ENCODE results near the gene SART1. TPM values are rescaled to one million over a fixed set of nuclear protein-coding genes. Genes with fewer than 3 reads are reported as not detected.
A peak's percentile ranks its signal among the peaks of the same experiment; 100 is the strongest.

Gene SART1
- total and polyA plus RNA-seq, 12 donors = 16.9 to 351 (median 31.6) TPM

DNA sequence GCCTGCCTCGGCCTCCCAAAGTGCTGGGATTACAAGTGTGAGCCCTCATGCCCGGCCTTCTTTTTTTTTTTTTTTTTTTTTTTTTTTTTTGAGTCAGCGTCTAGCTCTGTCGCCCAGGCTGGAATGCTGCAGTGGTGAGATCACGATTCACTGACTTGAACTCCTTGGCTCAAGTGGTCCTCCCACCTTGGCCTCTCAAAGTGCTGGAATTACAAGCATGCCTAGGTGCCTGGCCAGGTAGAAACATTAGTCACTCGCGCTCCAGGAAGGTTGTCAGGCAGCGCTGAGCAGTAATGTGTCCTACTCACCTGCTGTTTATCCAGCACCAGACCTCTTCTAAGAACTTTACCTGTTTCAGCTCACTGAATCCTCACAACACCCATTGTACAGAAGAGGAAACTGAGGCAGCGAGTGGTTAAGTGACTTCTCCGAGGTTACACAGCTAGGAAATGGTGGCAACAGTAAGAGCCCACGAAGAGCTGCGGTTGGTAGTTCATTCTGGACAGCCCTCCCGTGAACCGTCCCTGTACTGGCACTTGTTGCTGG lies 49.8 kb downstream of the SART1 start:
- H3K9me3 ChIP-seq (replicated peaks in 1 of 3) = no peaks in the 10 kb centered on the region
- H3K4me3 ChIP-seq = no peak overlapping the region
- peaks cover 11% of the 10 kb centered on the region for H3K27me3 ChIP-seq
- H3K4me1 ChIP-seq (replicated peaks in 1 of 2) = peaks cover 0 to 20% of the 10 kb centered on the region in 2 donors
- DNase-seq = peak in 2 of 7 donors; percentile 47 to 50
- intact Hi-C loops (cut with DNase I) = no loop called here
- 41 to 50% (median 44%) methylated on average over 9 to 14 of the region's 14 CpGs for WGBS, 4 donors
- H3K27ac ChIP-seq = no peak overlapping the region
- TF ChIP-seq POLR2A (IDR thresholded peaks at IDR 0.05) = no peak
- TF ChIP-seq, protein P1, sequence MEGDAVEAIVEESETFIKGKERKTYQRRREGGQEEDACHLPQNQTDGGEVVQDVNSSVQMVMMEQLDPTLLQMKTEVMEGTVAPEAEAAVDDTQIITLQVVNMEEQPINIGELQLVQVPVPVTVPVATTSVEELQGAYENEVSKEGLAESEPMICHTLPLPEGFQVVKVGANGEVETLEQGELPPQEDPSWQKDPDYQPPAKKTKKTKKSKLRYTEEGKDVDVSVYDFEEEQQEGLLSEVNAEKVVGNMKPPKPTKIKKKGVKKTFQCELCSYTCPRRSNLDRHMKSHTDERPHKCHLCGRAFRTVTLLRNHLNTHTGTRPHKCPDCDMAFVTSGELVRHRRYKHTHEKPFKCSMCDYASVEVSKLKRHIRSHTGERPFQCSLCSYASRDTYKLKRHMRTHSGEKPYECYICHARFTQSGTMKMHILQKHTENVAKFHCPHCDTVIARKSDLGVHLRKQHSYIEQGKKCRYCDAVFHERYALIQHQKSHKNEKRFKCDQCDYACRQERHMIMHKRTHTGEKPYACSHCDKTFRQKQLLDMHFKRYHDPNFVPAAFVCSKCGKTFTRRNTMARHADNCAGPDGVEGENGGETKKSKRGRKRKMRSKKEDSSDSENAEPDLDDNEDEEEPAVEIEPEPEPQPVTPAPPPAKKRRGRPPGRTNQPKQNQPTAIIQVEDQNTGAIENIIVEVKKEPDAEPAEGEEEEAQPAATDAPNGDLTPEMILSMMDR (IDR thresholded peaks at IDR 0.05) = no peak
- H3K36me3 ChIP-seq (replicated peaks in 1 of 2) = no peaks in the 10 kb centered on the region

DNA sequence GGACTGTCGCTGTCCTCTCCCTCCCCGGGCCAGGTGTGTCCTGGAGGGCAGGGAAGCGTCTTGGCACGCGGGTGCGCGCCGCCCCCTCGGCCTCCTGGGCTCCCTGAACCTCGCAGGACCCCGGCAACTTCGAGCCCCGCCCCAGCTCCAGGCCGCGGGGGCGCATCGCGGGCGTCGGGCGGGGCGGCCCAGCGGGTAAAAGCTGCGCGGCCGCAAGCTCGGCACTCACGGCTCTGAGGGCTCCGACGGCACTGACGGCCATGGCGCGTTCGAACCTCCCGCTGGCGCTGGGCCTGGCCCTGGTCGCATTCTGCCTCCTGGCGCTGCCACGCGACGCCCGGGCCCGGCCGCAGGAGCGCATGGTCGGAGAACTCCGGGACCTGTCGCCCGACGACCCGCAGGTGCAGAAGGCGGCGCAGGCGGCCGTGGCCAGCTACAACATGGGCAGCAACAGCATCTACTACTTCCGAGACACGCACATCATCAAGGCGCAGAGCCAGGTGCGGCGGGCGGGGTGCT lies 50.3 kb downstream of the SART1 start, which contains the start of gene CST6:
Gene CST6 (plus strand): TSS at position 224 of the 519 bp plus-strand sequence. CDS start 37 bp downstream, at position 261.
- intact Hi-C loops (cut with DNase I) = no loop called here
- H3K4me3 ChIP-seq = peak within 1 kb of the TSS in 1 of 4 donors; percentile 23
- no peak within 1 kb of the TSS for H3K27ac ChIP-seq
- H3K9me3 ChIP-seq (replicated peaks in 1 of 3) = no peaks in the 10 kb centered on the region
- peaks cover 0 to 16% of the 10 kb centered on the region in 2 donors for H3K4me1 ChIP-seq (replicated peaks in 1 of 2)
- 7 to 14% (median 11%) methylated on average over 13 to 61 of the region's 61 CpGs for WGBS, 4 donors
- DNase-seq = peak in 1 of 7 donors; percentile 14
- H3K36me3 ChIP-seq (replicated peaks in 1 of 2) = no peaks in the 10 kb centered on the region
- H3K27me3 ChIP-seq = peaks cover 11% of the 10 kb centered on the region
- TF ChIP-seq POLR2A (IDR thresholded peaks at IDR 0.05) = no peak
- TF ChIP-seq, protein P1 (IDR thresholded peaks at IDR 0.05) = no peak

DNA sequence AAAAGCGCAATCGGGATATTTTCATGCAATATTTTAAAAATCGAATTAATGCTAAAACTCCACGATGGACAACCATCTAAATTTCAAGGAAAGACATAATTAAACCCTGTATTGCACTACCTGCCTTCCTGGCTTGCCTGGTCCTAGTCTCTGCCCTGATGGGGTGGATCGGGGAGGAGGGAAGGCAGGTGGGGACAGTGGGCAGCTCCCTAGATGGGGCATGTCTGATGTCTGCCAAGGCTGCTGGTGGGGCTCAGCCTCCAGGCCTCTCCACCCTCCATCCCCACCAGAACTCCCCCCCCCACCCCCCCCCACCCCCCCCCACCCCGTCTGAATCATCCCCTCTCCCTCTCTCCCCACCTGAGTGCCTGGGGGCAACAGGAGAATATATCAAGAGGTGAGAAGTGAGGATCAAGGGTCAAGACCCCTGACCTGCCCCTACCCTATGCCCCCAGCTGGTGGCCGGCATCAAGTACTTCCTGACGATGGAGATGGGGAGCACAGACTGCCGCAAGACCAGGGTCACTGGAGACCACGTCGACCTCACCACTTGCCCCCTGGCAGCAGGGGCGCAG lies 50.9 kb downstream of the SART1 start:
- Histone ChIP-seq H3K4me1 (replicated peaks in 1 of 2) (peaks cover 0 to 10% of the 10 kb centered on the region in 2 donors), H3K27me3 (peaks cover 11% of the 10 kb centered on the region), H3K9me3 (replicated peaks in 1 of 3) (no peaks in the 10 kb centered on the region), H3K4me3 (peak overlapping the region in 1 of 4 donors; percentile 23), H3K36me3 (replicated peaks in 1 of 2) (no peaks in the 10 kb centered on the region), H3K27ac (no peak overlapping the region)
- intact Hi-C loops (cut with DNase I) = no loop called here
- no peak for DNase-seq
- WGBS, 4 donors = 46 to 76% (median 49%) methylated on average over 7 to 12 of the region's 12 CpGs
- TF ChIP-seq, protein P1 (IDR thresholded peaks at IDR 0.05) = no peak
- no peak for TF ChIP-seq POLR2A (IDR thresholded peaks at IDR 0.05)

DNA sequence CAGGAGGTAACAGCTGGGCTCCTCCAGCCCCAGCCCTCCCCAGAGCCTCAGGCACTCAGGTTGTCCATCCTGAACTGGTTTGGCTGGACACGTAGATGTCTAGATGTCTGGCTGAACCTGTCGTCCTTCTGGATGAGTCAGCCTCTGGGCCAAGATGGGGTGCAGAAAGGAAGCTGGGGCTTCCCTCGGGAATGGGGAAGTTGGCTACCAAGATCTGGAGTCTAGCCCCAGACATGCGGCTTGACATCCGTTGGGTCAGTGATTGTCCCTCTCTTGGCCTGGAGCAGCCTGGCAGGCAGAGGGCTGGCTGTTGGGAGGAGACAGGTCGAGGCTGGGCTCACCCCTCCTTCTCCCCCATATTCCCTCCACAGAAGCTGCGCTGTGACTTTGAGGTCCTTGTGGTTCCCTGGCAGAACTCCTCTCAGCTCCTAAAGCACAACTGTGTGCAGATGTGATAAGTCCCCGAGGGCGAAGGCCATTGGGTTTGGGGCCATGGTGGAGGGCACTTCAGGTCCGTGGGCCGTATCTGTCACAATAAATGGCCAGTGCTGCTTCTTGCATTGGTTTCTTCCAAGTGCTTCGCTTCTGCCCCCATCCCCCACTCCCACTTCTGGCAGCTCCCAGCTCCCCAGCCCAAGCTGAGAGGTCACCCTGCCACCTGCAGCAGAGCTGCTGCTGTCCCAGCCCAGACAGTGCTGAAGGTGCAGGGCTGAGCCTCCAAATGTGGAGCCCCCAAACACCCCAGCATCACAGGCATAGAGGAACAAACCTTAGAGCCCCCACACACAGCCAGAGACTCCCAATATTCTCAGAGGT lies 51.6 kb downstream of the SART1 start:
- Histone ChIP-seq H3K36me3 (replicated peaks in 1 of 2) (no peaks in the 10 kb centered on the region), H3K27ac (no peak overlapping the region), H3K27me3 (peaks cover 11% of the 10 kb centered on the region), H3K4me1 (replicated peaks in 1 of 2) (peaks cover 0 to 8% of the 10 kb centered on the region in 2 donors), H3K4me3 (no peak overlapping the region), H3K9me3 (replicated peaks in 1 of 3) (no peaks in the 10 kb centered on the region)
- no peak for TF ChIP-seq POLR2A (IDR thresholded peaks at IDR 0.05)
- TF ChIP-seq, protein P1 (IDR thresholded peaks at IDR 0.05) = no peak
- 48 to 70% (median 57%) methylated on average over 4 to 12 of the region's 12 CpGs for WGBS, 4 donors
- intact Hi-C loops (cut with DNase I) = no loop called here
- peak in 1 of 7 donors; percentile 29 for DNase-seq

Measured in adrenal gland (tissue), 12 donors.